Smooth muscle cell of the pulmonary artery (primary cell): ENCODE data around the gene POTEB3. TPM values are rescaled to one million over a fixed set of nuclear protein-coding genes. Genes with fewer than 3 reads are reported as not detected.

Experiments used
- total RNA-seq: library from RNA; depleted of rRNA; stranded (reverse); fragments of >200 nt; gene quantifications from 2 replicates; pipeline ENCODE4 v1.2.3, GENCODE V29; 2014

POTEB3 gene
- not detected in 2 replicates for total RNA-seq

DNA sequence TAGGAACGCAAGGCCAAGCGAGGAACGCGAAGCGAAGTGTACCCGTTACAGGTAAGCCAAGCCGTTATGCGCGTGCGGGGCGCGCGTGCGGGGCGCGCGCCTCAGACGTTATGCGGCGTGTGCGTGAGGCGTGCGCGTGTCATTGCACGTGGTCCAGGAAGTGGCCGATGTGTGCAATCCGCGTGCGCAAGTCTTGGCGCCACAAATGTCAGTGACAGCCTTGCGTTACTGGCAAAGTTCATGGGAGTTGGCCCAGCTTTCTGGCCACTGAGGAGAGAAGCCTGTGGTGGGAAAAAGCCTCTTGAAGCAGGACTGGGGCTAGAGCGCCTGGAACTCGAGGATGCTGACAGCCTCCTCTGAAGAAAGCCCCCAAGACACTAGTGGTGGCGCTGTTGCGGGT lies at the start of gene POTEB3:
Gene POTEB3 (minus strand): TSS at position 101 of the 400 bp plus-strand sequence. CDS start 488 bp downstream, outside the sequence.

